NCI-H146 treated with DMSO at 0.1 percent for 48 hours (cell line): ENCODE results near the gene KLF9.

ENCODE experiments used
- DNase-seq: peaks from one replicate; lab custom pipeline; 2025; ENCODE audit not compliant: unreplicated experiment; lab: John Stamatoyannopoulos, UW

Gene KLF9

GRCh38 chr9:70422371-70423043 lies 8.1 kb upstream of the KLF9 start:
- DNase-seq: no peak

DNA sequence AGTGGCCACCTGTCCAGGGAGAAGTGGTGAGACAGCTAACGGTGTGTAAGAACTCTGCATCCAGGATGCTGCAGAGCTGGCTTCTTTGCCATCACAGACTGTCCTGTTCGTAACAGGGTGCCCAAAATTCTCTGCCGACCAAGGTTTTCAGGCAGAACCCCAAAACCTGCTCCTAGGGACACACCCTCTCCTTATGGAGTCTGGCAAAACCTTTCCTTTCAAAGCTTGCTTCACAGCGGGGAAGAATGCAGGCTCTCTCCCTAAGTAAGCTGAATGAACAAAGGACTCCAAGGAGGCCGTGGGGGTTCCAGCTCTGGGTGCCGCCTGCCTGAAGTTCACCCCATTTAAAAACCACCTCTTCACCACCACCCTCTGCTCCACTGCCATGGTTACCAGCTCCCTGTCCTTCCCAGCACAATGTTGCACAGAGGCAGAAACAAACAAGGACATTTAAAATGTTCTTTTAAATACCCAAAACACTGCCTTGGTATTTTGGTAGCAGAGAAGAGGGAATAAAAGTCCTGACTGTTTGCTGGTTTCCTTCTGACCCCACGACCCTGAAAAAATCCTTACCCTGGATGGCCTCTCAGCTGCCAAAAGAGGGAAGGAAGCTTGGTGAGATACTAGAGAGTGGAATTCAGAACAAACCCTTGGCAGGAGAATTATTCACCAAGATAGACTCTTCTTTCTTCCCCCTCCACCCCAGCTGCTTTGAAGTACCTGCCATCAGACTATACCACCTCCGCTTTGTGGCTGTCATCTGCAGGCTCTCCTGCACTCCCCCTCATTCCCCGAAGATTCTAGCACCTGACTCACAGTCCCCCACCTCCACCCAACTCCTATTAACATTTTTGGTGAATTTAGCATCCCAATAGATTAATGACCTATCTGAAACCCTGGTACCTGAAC lies 7.1 kb upstream of the KLF9 start:
- DNase-seq: no peak

DNA sequence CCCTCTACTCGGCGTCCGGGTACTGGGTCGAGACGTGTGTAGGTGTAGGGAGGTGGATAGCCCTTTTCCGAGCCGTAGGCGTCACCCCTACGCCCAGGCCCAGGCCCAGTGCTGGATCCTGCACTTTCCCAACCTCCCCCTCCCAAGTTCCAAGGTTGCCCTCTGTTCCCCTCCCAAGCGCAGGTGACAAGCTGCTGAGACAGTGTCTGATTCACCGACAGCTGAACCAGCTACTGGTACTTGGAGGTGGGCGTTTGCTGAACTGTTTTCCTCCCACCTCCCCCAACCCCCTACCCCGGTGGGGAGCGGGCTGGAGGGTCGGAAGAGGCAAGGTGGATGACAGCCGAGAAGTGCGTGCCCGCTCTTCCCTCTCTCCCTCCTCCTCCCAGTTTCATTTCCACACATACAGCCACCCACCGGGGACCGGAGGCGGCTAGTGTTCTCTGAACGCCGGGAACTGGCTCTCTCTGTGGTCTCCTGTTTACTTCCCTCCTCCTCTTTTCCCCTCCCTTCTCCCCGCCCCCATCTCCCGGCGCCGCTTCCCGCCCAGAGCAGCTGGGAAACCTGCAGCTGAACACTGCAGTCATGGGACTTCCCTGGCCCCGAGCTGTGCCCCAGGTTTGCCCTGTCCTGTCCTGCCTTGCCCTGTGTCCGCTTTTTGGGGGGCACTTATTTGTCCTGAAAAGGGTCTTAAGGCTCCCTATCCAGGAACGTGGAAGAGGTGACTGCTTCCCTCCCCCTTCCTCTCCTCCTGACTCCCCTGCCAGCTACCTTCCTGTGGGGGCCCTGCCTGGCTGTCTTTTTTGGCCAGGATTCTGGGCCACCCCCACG lies 6.2 kb upstream of the KLF9 start:
- DNase-seq: peak; percentile 38

DNA sequence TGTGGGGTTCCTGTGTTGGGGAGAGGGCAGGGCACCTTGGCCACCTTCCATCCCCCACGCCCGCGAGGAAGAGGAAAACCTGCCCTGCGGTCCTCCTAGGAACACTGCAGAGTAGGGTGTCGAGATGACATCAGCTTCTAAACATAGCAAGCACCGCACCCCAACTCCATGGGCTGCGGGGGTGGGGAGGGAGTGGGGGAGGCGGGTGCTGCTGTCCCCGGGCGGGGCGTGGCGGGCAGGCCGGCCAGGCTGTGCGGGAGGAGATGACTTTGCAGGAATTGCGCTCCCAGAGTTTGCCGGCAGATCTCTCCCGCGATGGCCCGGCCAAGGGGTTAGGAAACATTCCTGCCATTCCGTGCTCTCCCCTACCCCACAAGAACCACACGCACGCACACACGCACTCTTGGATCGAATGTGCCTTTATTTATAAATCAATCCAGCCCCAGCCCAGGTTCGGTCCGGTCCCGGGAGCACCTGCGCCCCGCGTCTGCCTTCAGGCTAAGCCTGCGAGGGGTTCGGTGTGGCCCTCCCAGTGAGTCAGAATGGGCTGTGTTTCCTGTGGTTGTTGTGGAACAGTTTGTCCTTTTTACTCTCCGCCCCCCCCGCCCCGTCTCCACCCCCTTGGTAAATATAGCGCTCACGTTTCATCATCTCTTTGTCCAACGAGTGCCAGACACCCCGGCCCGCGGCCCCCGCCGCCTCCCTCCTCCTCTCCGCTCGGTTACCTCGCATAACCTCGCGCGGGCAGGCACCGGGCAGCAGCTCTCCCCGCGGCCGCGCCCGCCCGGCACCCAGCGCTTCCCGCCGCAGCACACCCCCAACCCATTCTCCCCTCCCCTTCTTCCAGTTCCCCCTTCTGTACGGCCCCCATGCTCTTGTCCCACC lies 5.3 kb upstream of the KLF9 start:
- DNase-seq: peak; percentile 59

GRCh38 chr9:70418822-70419555 lies 4.5 kb upstream of the KLF9 start:
- DNase-seq: peak; percentile 68

GRCh38 chr9:70415476-70415875 lies 1.0 kb upstream of the KLF9 start:
- DNase-seq: no peak

DNA sequence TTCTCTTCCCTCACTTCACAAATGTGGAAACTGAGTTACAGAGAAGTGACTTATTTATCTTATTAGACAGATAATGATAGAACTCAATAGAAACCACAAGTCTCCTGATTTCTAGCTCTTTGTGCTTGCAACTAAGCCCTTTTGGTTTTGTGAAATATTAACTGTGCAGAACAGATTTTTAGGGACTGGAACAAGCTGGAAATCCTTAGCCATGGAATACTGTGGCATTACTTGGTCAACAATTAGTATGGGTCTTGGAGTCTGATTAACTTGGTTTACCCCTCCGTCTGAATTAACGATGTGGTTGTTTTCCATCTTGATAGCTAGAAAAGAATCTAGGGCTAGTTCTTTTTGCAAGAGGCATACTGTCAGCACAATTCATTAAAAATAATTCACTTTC lies 584 bp upstream of the KLF9 start:
- DNase-seq: no peak

GRCh38 chr9:70413464-70413798 lies 1.0 kb downstream of the KLF9 start:
- no peak for DNase-seq

DNA sequence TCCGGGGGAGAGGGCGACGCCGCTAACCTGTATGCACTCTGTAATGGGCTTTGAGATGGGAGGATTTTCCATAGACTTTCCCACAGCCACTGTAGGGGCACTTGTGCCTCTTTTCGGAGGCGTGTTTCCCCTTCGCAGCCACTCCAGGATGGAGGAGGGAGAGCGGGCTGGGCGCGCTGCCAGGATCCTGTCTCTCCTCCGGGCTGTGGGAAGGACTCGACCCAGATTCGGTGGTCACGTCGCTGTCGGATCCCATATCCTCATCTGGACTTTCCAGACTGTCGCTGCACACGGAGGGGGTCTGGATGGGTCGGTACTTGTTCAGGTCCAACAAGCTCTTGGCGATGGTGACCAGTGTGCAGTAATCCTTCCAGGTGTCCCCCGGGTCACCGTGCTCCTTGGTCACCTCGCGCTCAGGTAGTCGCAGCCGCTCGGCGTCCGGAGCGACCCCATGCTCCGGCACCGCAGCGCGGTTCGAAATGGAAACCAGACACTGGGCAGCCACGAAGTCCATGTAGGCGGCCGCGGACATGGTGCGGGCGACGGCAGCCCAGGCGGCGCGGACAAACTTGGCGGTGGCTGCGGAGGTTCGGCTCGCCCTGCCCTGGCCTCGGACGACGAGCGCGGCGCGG lies 1.5 kb downstream of the KLF9 start:
- no peak for DNase-seq

- DNase-seq: no peak
Observed at GRCh38 chr9:70411930-70412831, 2.3 kb downstream of the KLF9 start.

GRCh38 chr9:70411121-70411929 lies 3.1 kb downstream of the KLF9 start:
- DNase-seq: no peak

- no peak for DNase-seq
Observed at GRCh38 chr9:70410368-70410767, 4.1 kb downstream of the KLF9 start.

- DNase-seq: no peak
Observed at GRCh38 chr9:70409800-70410199, 4.7 kb downstream of the KLF9 start.

DNA sequence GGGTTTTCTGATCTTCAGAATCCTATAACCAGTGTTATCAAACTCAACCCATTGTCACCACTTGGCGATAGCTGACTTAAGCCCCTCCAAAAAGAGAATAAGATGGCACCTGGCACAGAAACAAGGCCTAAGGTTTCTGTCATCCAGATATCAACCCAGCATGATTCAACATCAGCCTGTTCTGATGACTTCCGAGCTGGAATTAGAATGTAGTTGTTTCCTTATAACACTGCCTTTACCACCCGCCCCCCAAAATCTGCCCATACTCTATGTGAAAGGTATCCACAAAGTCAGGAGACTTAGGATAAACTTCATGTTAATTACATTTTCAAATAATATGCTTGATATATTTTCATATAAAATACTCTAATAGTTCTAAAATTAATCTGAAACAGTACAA lies 5.2 kb downstream of the KLF9 start:
- no peak for DNase-seq

DNA sequence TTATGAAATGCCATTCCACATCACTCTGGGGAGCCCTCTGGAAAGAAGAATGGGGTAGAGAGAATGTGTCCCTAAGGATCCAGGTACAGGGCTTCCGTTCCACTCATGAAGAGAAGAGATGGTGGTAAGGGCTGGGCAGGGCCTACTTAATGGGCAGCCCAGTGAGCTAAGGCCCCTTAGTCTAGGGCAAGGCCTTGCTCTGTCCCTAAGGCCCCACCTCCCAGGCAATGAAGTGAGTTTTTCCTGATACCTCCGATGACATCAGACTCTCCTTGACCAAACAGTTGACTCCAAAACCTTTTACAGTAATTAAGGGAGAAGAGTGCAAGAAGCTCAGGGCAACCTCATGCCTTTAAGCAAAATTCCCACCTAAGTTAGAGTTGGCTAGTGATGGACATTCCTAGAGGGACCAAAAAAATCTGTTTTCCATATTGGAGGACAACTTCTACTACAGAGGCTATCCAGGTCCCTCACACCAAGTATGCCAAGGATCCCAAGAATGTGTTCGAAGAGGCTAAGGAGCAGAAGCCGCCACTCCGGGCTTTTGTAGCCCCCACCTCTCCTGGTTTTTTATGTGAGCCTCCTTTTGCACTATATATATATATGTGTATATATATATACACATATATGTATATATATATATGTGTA lies 5.9 kb downstream of the KLF9 start:
- DNase-seq: no peak

- no peak for DNase-seq
Observed at GRCh38 chr9:70407081-70407503, 7.4 kb downstream of the KLF9 start.

- no peak for DNase-seq
Observed at GRCh38 chr9:70406434-70406862, 8.0 kb downstream of the KLF9 start.
